ENCODE results near the gene PHC3. TPM values are rescaled to one million over a fixed set of nuclear protein-coding genes. Genes with fewer than 3 reads are reported as not detected.
A peak's percentile ranks its signal among the peaks of the same experiment; 100 is the strongest.

The PHC3 gene
- total and polyA plus RNA-seq, 2 donors (not counting 1 experiment from before 2014, with no cell fraction given): 36.0 to 63.2 TPM

GRCh38 chr3:170180079-170180907 is 1.2 kb downstream of the PHC3 start:
- Histone ChIP-seq H3K9ac (ENCODE audit: insufficient read depth, low read length) (peak overlapping the region; percentile 98), H4K20me1 (ENCODE audit: control insufficient read depth, extremely low read depth, insufficient read depth, low read length) (no peaks in the 10 kb centered on the region), H2AFZ (ENCODE audit: low read length) (peak overlapping the region; percentile 66), H3K9me3 (ENCODE audit: control insufficient read depth, insufficient read depth, low read depth, low read length) (no peaks in the 10 kb centered on the region), H3K4me1 (ENCODE audit: control insufficient read depth, extremely low read depth, insufficient read depth, low read length) (no peaks in the 10 kb centered on the region), H3K36me3 (ENCODE audit: control insufficient read depth, insufficient read depth, low read length) (no peaks in the 10 kb centered on the region), H3K27me3 (ENCODE audit: control insufficient read depth, insufficient read depth, low read length) (no peaks in the 10 kb centered on the region), H3K79me2 (ENCODE audit: control insufficient read depth, insufficient read depth, low read length) (peaks cover 47% of the 10 kb centered on the region), H3K4me2 (ENCODE audit: extremely low read depth, insufficient read depth, low read length) (peak overlapping the region; percentile 84), H3K27ac (ENCODE audit: insufficient read depth, low read length) (peak overlapping the region; percentile 98), H3K4me3 (replicated peaks in 1 of 4; ENCODE audit: control extremely low read depth in 1 of 4, insufficient read depth in 1 of 4, low read depth in 3 of 4, low read length in 4 of 4) (peak overlapping the region; percentile 54 to 96 (median 96))
- TF ChIP-seq EZH2 (IDR thresholded peaks at IDR 0.05; ENCODE audit: low read length, missing control alignments): no peak
- TF ChIP-seq, protein P1, sequence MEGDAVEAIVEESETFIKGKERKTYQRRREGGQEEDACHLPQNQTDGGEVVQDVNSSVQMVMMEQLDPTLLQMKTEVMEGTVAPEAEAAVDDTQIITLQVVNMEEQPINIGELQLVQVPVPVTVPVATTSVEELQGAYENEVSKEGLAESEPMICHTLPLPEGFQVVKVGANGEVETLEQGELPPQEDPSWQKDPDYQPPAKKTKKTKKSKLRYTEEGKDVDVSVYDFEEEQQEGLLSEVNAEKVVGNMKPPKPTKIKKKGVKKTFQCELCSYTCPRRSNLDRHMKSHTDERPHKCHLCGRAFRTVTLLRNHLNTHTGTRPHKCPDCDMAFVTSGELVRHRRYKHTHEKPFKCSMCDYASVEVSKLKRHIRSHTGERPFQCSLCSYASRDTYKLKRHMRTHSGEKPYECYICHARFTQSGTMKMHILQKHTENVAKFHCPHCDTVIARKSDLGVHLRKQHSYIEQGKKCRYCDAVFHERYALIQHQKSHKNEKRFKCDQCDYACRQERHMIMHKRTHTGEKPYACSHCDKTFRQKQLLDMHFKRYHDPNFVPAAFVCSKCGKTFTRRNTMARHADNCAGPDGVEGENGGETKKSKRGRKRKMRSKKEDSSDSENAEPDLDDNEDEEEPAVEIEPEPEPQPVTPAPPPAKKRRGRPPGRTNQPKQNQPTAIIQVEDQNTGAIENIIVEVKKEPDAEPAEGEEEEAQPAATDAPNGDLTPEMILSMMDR (conservative IDR thresholded peaks at IDR 0.05 in 1 of 2, IDR thresholded peaks at IDR 0.05 in 1 of 2; ENCODE audit: low read depth in 1 of 2, low read length in 2 of 2): no peak
- peak; percentile 18 to 55 for DNase-seq (ENCODE audit: low read depth in 2 of 2)

DNA sequence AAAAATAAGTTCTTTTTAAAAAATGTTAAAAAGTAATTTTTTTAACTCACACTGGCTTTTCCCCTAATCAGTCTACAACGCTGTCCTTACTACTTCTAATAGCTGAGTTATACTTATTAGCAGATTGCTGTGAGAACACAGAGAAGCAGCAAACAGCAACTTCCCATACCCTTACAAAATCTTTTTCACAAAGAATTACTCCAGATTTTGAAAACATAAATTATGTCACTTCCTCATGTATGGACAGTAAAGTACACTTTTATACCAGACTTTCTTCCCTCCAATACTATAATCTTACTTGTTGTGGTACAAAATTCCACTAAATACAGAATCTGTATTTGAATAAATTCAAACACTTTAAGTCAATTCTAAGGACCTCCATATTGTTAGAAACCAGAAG is 2.1 kb downstream of the PHC3 start:
- Histone ChIP-seq H2AFZ (ENCODE audit: low read length) (no peak overlapping the region), H3K27ac (ENCODE audit: insufficient read depth, low read length) (no peak overlapping the region), H4K20me1 (ENCODE audit: control insufficient read depth, extremely low read depth, insufficient read depth, low read length) (no peaks in the 10 kb centered on the region), H3K9me3 (ENCODE audit: control insufficient read depth, insufficient read depth, low read depth, low read length) (no peaks in the 10 kb centered on the region), H3K36me3 (ENCODE audit: control insufficient read depth, insufficient read depth, low read length) (no peaks in the 10 kb centered on the region), H3K4me3 (replicated peaks in 1 of 4; ENCODE audit: control extremely low read depth in 1 of 4, insufficient read depth in 1 of 4, low read depth in 3 of 4, low read length in 4 of 4) (peak overlapping the region; percentile 54 to 96 (median 96)), H3K4me1 (ENCODE audit: control insufficient read depth, extremely low read depth, insufficient read depth, low read length) (no peaks in the 10 kb centered on the region), H3K9ac (ENCODE audit: insufficient read depth, low read length) (no peak overlapping the region), H3K79me2 (ENCODE audit: control insufficient read depth, insufficient read depth, low read length) (peaks cover 50% of the 10 kb centered on the region), H3K4me2 (ENCODE audit: extremely low read depth, insufficient read depth, low read length) (peak overlapping the region; percentile 84), H3K27me3 (ENCODE audit: control insufficient read depth, insufficient read depth, low read length) (no peaks in the 10 kb centered on the region)
- DNase-seq (ENCODE audit: low read depth in 2 of 2): no peak
- no peak for TF ChIP-seq EZH2 (IDR thresholded peaks at IDR 0.05; ENCODE audit: low read length, missing control alignments)
- TF ChIP-seq, protein P1 (conservative IDR thresholded peaks at IDR 0.05 in 1 of 2, IDR thresholded peaks at IDR 0.05 in 1 of 2; ENCODE audit: low read depth in 1 of 2, low read length in 2 of 2): no peak

- H3K27me3 ChIP-seq (ENCODE audit: control insufficient read depth, insufficient read depth, low read length): no peaks in the 10 kb centered on the region
- H4K20me1 ChIP-seq (ENCODE audit: control insufficient read depth, extremely low read depth, insufficient read depth, low read length): no peaks in the 10 kb centered on the region
- no peaks in the 10 kb centered on the region for H3K9me3 ChIP-seq (ENCODE audit: control insufficient read depth, insufficient read depth, low read depth, low read length)
- no peaks in the 10 kb centered on the region for H3K4me1 ChIP-seq (ENCODE audit: control insufficient read depth, extremely low read depth, insufficient read depth, low read length)
- no peak for DNase-seq (ENCODE audit: low read depth in 2 of 2)
- H3K79me2 ChIP-seq (ENCODE audit: control insufficient read depth, insufficient read depth, low read length): peaks cover 53% of the 10 kb centered on the region
- peak overlapping the region in 2 of 4 experiments; percentile 96 for H3K4me3 ChIP-seq (replicated peaks in 1 of 4; ENCODE audit: control extremely low read depth in 1 of 4, insufficient read depth in 1 of 4, low read depth in 3 of 4, low read length in 4 of 4)
- H3K4me2 ChIP-seq (ENCODE audit: extremely low read depth, insufficient read depth, low read length): no peak overlapping the region
- no peak overlapping the region for H3K9ac ChIP-seq (ENCODE audit: insufficient read depth, low read length)
- no peaks in the 10 kb centered on the region for H3K36me3 ChIP-seq (ENCODE audit: control insufficient read depth, insufficient read depth, low read length)
- TF ChIP-seq, protein P1 (conservative IDR thresholded peaks at IDR 0.05 in 1 of 2, IDR thresholded peaks at IDR 0.05 in 1 of 2; ENCODE audit: low read depth in 1 of 2, low read length in 2 of 2): no peak
- no peak for TF ChIP-seq EZH2 (IDR thresholded peaks at IDR 0.05; ENCODE audit: low read length, missing control alignments)
- no peak overlapping the region for H3K27ac ChIP-seq (ENCODE audit: insufficient read depth, low read length)
- no peak overlapping the region for H2AFZ ChIP-seq (ENCODE audit: low read length)
Measured at GRCh38 chr3:170178651-170179050, 2.9 kb downstream of the PHC3 start.
